Activated CD4-positive, alpha-beta T cell treated with anti-CD3 and anti-CD28 coated beads for 48 hours (primary cell): ENCODE measurements around the gene FBXL17.

ENCODE experiments used
- DNase-seq: peaks from one replicate; pipeline ENCODE4 v3.0.0-alpha.2; 2020

The FBXL17 gene

DNA sequence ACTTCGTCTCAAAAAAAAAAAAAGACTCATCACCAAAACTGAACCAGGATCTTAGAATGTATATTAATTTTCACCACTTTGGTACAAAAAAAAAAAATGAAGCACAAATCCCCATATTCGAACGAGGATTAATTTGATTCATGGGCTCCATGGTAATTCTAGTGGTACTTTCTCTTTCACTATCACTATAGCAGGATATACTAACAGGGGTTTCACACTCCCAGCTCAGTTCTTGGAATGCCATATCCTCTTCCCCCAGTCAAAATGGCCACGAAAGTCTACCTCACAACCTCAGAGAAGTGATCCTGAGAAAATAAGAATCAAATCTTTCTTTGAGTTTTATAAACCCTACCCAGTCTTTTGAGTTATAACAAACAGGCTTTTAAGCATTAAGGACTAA lies 235.7 kb downstream of the FBXL17 start:
- no peak for DNase-seq

DNA sequence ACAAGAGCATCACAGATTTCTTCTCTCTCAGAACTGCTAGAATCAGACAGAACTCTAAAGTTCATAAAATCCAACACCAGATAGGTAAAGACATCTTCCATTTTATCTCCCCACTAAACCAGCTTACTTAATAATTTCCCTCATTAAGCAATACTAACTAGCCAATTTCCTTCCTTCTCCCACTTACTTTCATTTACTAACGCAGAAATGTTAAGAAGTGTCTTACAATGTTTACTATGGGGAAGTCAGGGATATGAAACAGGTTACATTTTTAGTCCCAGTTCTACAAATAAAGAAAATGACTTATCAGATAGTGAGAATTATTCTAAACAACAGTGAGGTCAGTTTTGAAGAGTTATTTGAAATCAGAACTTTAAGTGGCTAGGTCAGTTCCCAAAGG lies 236.5 kb downstream of the FBXL17 start:
- DNase-seq: no peak

DNA sequence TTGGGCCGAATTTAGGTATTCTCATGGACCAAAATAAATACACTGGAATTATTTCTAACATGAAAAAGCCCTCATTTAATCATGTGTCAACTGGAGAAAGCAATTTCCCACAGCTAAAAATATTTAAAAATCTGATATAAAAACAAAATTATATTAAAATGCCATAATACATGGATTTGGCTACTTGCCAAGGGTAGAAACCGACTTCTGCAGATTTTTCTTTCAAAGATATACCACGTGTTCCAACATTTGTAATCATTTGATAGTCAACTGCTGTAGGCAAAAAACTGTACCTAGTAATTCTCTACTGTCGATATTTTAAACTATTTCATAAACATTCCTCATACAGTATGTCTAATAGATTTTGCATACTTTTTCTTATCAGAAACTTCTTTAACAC lies 237.6 kb downstream of the FBXL17 start:
- DNase-seq: no peak

DNA sequence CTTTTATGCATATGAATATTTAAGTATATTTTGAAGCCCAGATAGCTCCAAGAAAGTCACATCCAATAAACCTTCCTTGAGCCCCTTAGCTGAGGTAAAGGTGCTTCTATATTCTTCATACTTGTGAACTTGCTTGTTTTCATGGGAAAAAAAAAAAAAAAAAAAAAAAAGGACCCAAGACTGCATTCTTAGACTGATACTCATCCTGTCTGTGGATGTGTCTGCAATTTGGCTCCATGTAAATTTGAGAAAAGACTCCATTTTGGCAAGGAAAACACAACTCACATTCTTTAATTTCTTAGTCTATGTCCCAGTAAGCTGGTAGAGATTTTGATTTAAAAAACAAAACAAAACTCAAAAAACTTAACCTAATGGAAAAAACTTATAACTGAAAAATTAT lies 238.3 kb downstream of the FBXL17 start:
- DNase-seq: no peak

DNA sequence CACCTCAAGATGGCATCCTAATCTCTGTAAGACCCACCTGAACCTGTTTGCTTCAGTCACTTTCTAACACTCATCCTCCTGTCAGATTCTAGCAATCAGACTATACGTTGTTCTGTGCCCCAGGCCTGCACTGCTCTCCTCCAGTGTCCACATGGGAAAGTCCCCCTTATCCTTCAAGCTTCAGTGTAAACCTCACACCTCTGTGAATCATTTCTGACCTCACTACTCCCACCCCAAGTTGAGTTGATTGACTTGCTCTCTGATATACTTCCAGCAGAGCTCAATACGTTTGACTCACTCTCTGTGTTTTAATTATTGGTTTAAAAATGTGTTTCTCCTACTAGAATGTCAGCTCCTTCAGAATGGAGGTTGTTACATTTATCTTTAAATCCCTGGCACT lies 240.2 kb downstream of the FBXL17 start:
- no peak for DNase-seq

DNA sequence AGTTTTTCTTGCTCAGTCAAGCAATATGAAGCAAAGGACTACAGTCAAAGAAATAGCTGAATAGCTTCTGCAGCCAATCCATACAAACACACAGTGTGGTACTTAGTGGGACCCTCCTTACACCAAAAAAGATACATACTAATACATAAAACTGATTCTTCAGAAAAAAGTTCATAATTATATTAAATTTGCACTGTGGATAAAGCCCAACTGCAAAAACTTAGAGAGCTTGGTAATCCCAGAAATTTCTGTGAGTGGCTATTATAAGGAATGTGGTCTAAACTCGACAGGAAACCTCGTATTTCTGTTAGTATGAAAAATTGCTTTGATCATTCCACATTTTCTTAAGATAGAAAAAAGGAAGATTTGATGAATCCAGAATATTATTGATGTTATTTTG lies 245.4 kb downstream of the FBXL17 start:
- DNase-seq: no peak

DNA sequence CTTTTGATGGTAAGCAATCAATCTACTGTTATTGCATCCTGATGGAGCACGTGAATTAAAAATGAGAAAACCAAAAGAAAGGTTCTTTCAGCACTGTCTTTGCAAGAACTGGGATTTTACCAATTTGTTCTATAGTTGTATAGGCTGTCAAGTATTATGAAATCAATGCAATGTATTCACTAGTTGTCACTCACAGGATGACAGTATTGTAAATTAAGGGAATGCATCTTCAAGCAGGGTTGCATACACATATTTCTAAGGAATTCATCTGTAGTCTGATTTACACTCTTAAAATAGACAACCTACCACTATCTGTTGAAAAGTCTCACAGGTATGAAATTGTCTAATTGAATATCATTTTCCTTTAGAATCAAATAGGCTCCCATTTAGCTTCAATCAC lies 252.8 kb downstream of the FBXL17 start:
- no peak for DNase-seq

DNA sequence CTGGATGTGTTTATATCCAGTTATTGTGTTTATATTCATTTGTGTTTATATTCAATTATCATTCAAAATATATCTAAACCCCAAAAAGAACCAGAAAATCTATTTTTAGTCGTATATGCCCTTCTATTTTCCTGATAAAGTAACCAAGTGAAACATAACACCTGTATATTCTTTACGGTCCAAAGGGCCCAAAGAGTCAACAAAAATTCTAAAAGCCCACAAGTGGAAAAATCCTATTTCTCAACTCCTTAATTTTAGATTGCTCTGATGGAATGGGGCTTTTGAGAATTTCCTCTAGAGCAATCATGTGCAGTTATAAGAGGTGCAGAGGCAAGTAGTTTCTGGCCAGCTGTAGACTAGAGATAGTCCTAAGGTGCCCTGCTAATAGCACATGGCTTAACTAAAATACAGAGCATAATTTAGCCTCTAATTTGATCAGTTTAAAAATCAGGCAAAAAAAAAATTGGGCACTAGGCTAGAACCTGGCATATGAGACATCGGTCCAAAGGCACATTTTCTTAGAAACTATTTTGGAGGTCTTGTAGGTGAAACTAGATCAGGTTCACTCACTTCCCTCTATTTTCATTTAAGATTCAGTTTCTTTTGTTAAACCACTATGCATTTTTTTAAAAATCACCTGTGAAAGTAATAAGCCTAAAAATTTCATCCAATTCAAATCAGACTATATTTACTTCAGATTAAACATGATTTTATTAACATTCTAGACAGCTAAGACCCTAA lies 256.0 kb downstream of the FBXL17 start:
- no peak for DNase-seq

DNA sequence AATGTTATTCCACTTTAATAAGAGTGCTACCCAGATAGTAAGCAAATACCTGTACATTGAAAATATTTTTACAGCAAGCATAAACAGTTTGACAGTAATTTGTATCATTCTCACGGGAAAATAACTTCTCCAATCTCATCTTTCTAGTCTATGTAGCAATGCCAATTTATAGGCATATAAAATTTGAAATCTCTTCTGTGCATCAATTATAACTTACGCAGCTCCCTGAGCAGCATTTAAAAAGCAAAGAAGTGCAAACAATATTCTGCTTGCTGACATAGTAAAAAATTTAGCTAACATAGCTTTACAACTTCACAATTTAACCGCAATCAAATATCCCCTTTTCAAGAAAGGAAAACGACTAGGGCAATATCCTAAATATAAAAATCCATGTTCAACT lies 257.3 kb downstream of the FBXL17 start:
- no peak for DNase-seq

DNA sequence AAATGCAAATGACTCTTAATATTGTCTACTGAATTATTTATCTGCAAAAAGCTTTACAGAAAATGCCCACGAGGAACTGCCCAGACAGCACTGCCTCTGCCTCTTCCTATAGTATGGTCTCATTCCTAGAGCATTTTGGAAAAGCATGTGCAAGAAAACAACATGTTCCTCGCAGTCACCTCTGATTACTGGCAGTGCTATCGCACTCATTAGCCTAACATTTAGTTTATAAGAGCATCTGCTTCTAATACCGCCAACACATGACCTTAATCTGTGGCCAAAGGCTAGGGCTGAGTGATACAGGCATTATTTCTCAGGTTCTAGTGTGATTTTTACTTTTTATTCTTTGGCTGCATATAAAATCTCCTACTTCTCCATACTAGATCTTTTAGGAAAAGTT lies 259.2 kb downstream of the FBXL17 start:
- DNase-seq: no peak

DNA sequence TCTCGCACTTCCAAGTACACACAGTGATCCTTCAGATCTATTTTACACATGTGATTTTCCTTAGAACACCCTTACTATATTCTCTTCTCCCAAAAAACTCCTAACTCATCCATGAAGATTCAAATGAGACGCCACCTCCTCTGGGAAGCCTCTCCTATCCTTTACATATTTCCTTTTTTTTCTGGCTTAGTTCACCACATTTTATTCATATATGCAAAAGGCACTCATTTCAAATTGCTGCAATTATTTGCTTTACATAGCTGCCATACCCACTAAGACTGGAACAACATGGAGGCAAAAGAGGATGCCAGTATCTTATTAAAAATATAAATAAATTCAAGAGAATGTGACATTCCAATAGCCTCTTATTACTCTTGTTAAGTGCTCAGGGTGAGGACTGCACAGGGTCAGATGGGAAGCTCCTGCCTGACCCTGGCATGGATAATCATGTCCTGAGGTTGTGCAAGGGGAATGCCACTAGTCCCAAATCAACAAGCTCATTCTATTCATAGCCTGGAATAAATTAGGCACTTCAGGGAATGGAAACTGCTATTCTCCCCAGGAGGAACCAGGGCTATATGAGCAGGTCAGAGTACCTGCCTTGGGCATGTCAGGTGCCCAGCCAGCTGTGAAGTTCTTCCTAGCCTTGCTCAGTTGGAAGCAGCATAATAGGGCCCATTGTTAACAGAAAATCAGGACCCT lies 262.9 kb downstream of the FBXL17 start:
- DNase-seq: no peak

DNA sequence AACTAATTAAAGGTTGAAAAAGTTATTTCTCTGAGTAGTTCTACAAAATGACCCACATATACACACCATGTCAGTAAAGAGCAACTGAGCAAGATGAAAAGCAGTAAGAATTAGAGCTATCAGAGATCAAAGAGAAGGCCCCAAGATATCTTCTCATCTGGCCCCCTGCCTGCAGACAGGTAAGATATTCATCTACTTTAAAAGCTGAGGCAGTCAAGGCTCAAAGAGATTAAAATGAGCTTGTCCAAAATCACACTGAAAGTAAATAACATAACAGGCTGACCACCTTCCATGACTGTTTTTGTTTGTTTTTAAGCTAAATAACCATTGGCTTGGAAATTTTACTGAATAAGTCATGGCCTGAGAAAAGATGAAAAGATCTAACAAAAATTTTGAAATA lies 266.2 kb downstream of the FBXL17 start:
- DNase-seq: no peak

DNA sequence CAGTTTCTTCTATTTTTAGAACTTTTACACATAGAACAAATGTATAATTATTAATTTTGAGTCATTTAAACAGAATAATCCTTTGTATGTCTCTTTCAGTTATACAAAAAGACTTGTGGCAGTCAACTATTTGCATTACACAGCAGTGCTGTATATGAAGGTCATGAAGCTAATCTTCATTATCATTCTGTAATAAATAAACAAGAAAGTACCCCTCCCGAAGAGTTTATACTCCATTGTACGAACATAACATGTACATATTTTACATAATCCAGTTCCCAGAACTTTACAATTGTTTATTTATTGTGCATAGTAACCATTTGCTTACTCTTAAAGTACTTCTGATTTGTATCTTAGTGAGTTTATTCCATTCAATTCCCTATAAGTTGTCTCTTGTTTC lies 267.9 kb downstream of the FBXL17 start:
- DNase-seq: no peak

DNA sequence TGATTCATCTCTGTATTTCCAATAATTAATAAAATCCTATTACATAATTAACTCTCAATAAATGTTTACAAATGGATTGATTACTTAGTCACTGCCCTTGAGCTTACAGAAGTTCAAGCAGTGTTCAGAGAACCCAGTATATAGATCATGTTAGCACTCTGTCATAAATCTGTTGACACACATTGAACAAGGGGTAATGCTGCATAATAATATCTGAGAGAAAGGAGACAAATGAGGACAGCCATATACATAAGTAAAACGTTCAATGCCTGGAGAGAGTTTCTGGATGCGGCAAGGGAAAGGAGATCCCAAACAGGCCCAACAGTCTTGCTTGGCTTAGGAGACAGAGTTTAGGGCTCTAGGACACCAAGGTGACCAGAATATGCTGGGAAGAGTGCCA lies 270.2 kb downstream of the FBXL17 start:
- DNase-seq: no peak

DNA sequence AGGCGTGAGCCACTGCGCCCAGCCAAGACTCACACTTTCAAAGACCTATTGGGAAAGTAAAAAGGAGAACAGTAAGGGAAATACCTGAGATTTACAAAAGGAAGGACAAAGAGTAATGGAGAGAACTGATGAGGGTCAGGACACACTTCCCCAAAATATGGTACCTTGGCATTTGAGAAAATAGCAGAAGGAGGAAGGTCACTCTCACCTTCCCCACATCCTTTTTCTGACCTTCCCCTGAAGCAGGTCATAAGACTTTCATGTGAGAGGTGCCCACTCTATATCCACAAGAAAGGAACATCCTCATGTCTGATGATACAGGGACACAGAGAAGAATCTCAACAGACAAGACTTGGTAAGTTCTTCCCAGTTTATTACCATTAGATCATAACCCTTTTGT lies 272.8 kb downstream of the FBXL17 start:
- no peak for DNase-seq

DNA sequence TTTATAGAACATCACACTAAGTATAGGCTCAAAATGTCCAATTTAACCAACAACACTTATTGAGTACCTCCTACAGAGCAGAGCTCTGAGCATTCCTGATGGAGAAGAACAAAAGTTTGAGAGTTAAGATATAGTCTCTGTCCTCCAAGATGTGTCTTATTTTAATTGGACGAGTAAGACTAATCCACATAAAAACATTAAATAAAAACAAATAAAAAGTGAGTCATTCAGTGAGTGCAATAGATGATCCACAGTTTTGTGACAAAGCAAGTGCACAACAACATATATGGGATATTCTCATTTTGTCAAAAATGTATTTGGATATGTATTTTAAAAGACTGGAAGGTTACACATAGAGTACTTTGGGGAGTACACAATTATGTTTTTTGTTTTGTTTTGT lies 277.4 kb downstream of the FBXL17 start:
- no peak for DNase-seq

DNA sequence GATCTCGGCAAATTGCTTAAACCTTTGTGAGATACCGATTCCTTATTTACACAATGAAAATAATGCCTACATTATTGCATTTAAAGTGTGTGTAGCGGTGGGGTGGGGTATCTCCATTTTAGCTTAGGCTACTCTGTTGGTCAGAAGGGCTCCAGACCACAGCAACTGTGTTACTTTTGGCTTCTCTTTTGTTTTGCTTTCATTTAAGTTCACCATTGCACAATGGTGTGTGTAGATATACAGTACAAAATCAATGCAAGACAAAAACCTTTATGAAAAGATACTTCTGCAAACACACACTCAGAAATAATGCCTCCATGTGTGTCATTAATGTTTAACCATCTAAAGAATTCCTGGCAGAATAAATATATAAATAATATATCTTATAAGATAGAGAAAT lies 279.4 kb downstream of the FBXL17 start:
- DNase-seq: no peak

DNA sequence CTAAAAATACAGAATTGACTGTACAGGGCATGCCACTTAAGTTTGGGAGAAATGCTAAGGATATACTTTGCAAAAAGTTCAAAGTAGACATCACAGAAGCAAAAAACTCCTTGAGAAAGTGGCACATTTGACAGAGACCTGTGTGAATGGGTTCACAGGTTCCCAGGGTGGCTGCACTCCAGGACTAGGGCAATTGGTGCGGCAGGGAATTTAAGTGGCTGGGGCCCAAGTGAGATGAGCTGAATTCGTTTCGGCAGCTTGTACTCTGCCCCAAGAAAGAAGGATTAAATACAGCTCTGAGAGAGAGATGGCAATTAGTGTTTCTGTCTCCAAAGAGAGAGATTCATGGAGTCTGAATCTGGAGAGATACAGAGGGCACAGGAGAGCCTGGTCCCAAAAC lies 280.1 kb downstream of the FBXL17 start:
- DNase-seq: no peak

DNA sequence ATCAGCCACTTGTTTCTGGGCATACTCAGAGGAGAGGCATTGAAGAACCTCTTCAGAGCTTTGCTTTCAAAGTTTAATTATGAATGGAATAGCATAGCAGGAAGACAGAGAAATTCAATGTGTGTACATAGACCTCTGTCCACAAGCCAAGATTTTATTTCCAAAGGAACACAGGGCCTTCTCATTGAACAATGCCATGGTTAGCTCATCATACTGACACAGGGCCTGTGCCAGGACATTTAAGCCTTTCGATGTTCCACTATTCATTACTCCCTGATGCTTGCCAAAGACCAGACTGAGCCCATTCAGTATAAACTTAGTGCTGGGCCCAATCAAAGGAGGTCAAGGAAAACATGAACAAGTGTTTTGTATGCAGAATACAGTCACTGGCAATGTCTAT lies 280.8 kb downstream of the FBXL17 start:
- no peak for DNase-seq

DNA sequence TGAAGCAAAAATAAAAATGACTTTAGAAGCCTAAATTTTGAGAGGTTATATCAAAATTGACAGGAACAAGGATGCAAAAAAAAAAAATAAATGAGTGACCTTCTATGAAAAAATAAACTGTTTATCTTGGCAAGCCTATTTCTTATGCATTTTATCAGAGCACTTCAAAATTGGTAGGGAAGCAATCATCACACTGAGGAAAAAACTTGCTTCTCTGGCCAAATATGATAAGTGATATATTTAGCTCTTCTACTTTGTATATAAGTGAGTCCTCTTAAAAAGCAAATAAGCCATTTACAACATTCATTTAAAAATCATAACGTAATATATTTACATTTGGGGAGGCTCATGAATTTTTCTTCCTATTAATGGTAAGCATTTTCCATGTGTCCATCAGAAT lies 287.1 kb downstream of the FBXL17 start:
- DNase-seq: no peak

DNA sequence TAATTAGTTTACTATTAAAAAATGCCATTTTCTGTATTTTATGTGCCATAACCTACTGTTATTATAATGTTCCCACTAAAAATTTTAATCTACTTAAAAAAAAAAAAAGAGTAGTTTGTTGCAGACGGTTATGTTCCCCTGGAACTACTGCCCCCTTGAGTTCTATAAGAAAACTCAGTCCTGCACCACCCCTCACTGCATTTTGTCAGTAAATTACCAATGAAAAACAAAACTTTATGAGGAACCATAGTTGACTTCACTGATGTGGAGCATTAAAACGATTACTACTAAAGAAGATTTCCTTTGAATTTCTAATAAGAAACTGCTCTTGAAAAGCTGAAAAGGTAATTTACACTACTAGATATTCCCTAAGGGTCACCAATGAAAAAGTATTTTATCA lies 288.7 kb downstream of the FBXL17 start:
- no peak for DNase-seq

DNA sequence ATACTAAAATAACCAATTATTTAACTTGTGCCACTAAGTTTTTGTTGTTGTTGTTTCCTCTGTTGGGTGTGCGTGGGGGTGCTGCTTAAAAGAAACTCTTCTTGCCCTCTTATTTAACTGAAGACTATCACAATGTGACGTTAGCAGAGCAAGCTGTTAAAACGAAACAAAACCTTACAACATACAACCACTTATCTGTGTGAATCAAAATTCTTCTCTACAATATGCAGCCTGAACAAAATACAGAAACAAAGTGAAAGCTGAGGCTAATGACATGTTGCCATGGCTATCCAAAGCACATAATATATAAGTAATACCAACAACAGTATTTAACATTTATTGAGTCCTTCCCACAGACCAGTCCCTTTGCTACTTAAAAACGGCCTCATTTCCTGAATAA lies 291.0 kb downstream of the FBXL17 start:
- no peak for DNase-seq

DNA sequence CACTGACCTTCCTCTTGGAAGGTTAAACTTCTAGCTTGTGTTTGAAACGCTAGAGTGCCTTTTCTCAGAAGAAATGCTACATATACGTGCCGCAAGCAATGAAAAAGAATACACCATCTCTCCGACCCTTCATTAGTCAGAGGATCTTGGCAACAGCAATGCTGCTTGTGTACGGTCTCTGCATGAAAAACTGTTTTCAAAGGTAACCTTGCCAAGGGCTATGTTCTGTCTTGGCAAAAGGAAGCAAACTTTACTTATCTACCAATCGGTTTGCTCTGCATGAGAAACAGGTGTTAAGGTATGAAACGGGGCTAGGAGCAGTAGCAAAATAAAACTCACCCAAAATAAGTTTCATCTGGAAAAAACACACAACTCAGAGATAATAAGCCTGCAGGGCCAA lies 297.8 kb downstream of the FBXL17 start:
- no peak for DNase-seq

DNA sequence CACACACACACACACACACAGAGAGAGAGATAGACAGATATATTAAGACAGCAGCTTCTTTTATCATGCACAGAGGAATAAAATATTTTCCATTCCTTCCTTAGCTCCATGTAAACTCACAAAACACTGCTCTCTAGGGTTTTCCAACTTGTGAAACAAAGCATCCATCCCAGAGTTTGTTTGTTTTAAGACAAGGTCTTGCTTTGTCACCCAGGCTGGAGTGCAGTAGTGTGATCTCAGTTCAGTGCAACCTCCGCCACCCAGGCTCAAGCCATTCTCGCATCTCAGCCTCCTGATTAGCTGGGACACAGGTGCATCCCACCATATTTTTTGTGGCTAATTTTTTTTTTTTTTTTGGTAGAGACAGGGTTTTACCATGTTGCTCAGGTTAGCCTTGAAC lies 298.7 kb downstream of the FBXL17 start:
- no peak for DNase-seq

DNA sequence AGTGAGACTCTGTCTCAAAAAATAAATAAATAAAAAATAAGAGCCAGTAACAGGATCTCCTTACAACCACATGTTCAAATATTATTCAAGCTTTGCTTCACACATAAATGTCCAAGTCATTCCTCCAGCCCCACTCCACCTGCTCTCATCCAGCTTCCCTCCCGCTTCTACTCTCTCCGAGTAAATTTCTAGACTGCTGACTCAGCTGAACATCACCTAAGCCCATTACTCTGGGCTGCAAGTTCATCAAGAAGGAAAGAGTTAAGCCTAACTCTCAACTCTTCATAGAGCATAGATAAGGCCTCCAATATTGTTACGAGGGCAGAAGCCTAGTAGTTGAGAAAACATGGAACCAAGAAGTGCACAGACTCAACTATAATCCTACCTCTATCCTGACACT lies 300.2 kb downstream of the FBXL17 start:
- no peak for DNase-seq
